MCF 10A (cell line): ENCODE data around the gene SMIM27. TPM values are rescaled to one million over a fixed set of nuclear protein-coding genes. Genes with fewer than 3 reads are reported as not detected.

Experiments
- BruUV-seq: library from RNA; stranded (reverse); fragments of 400-500 nt; replicated peaks from 2 replicates; lab custom pipeline; 2021; lab: Mats Ljungman, UMichigan
- CTCF ChIA-PET: fragments of 300-600 bp; sonication (Branson Sonifier 250); formaldehyde crosslinking; extraction: SDS; loops from one replicate; lab custom pipeline; 2021; ENCODE audit warnings: antibody characterized with exemption, inconsistent platforms; lab: Yijun Ruan, JAX
- POLR2A ChIA-PET: fragments of 300-600, 350-650 bp; sonication (Branson Sonifier 250); formaldehyde crosslinking; extraction: SDS; loops from one replicate; lab custom pipeline; 2020; ENCODE audit warnings: antibody characterized with exemption, inconsistent platforms; lab: Yijun Ruan, JAX
- DNase-seq: peaks from one replicate; pipeline ENCODE4 v3.0.0-alpha.2; 2018; ENCODE audit not compliant: unreplicated experiment
- H3K27ac Mint-ChIP-seq: one replicate; pipeline ENCODE4 v1.8.0; 2022; ENCODE audit warnings: mild to moderate bottlenecking, low read depth, mixed read lengths; ENCODE audit not compliant: unreplicated experiment
- H3K27me3 Mint-ChIP-seq: one replicate; pipeline ENCODE4 v1.8.0; 2022; ENCODE audit warnings: mixed read lengths; ENCODE audit not compliant: insufficient read depth, unreplicated experiment
- H3K36me3 Mint-ChIP-seq: one replicate; pipeline ENCODE4 v1.8.0; 2022; ENCODE audit warnings: mild to moderate bottlenecking, moderate library complexity, mixed read lengths; ENCODE audit not compliant: insufficient read depth, unreplicated experiment
- H3K4me1 Mint-ChIP-seq: one replicate; pipeline ENCODE4 v1.8.0; 2022; ENCODE audit warnings: mixed read lengths; ENCODE audit not compliant: insufficient read depth, unreplicated experiment
- H3K4me3 Mint-ChIP-seq: one replicate; pipeline ENCODE4 v1.8.0; 2022; ENCODE audit warnings: mild to moderate bottlenecking, moderate library complexity, mixed read lengths; ENCODE audit not compliant: unreplicated experiment
- H3K9me3 Mint-ChIP-seq: one replicate; pipeline ENCODE4 v1.8.0; 2022; ENCODE audit warnings: mixed read lengths; ENCODE audit not compliant: unreplicated experiment
- CTCF ChIP-seq: fragments of 200-600 bp; IDR thresholded peaks from one replicate; pipeline ENCODE4 v1.8.0; 2022; ENCODE audit warnings: antibody characterized with exemption, mild to moderate bottlenecking; ENCODE audit not compliant: unreplicated experiment
- intact Hi-C: fragments of 100-400 bp; cut with micrococcal nuclease; formaldehyde crosslinking; loops from 2 replicates; pipeline ENCODE4 v1.14.1; 2022
- total RNA-seq: library from RNA; stranded (reverse); gene quantifications from 2 replicates; pipeline ENCODE4 v1.2.3, GENCODE V29; 2022

SMIM27 gene
- total RNA-seq, 1 experiment from 2014 or later, result 7.8 TPM

DNA sequence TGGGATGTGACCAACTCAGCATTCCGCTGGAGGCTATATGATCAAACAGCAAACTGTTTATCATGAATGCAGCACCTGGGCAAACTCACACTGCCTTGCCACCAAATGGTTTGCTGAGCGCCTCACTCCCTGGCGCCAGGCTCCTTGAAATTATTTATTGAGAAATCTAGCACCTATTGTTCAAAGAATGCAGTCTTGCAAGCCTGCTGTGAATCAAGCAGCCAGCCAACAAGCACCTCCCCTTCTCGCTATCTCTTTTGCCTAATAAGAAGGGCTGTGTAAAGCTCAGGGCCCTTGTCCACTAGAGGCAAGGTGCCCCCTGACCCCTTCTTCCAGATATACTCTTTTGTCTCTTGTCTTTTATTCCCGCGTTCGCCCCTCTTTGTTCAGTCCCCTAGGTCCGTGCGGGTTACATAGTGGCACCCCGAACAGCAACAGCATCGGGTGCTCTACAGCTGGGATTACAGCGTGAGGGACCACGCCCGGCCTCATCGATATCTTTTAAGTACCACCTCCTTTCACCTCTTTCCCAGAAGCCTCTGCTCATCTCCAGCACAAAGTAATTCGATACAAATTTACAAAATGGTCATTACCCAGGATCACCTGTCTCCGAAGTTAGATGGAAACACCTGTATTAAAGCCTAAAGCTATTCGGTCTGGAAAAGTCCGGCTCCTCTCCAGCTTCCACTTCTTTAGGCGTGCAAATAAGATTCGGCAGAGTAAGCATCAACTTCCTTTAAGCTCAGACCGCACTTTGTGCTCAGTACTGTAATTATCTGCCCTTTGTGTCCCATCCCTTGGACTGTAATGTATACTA, 27.0 kb upstream of the SMIM27 start:
- H3K9me3 Mint-ChIP-seq, result no peaks in the 10 kb centered on the region
- peak overlapping the region; percentile 62 for H3K27ac Mint-ChIP-seq
- DNase-seq, result peak; percentile 57
- ChIA-PET CTCF (interaction anchor here (0.5 to 4.1 kb wide), 26 partner anchors 9 to 463 kb away, joined by 3 to 84 read pairs (median 4); partner anchors contain the start of genes ACO1, NDUFB6 and SMIM27), POLR2A (interaction anchor here (0.8 to 4.5 kb wide), 20 partner anchors 12 to 500 kb away, joined by 3 to 74 read pairs (median 4); partner anchors contain the start of genes ACO1, DNAJA1, NDUFB6 and SMIM27)
- no peaks in the 10 kb centered on the region for H3K27me3 Mint-ChIP-seq
- H3K36me3 Mint-ChIP-seq, result no peaks in the 10 kb centered on the region
- peak overlapping the region; percentile 82 for H3K4me3 Mint-ChIP-seq
- intact Hi-C loops, result no loop called here
- BruUV-seq, result no TSS peak
- no peak for TF ChIP-seq CTCF
- peaks cover 30% of the 10 kb centered on the region for H3K4me1 Mint-ChIP-seq

- no peak for DNase-seq
- H3K4me1 Mint-ChIP-seq, result peaks cover 30% of the 10 kb centered on the region
- ChIA-PET CTCF (interaction anchor here (0.5 to 4.1 kb wide), 30 partner anchors 8 to 463 kb away, joined by 3 to 84 read pairs (median 4); partner anchors contain the start of genes ACO1, NDUFB6 and SMIM27), POLR2A (interaction anchor here (0.6 to 4.5 kb wide), 26 partner anchors 10 to 1305 kb away, joined by 3 to 74 read pairs (median 4); partner anchors contain the start of genes ACO1, DNAJA1, NDUFB6 and SMIM27)
- H3K36me3 Mint-ChIP-seq, result no peaks in the 10 kb centered on the region
- peak overlapping the region; percentile 62 for H3K27ac Mint-ChIP-seq
- no peaks in the 10 kb centered on the region for H3K9me3 Mint-ChIP-seq
- H3K4me3 Mint-ChIP-seq, result peak overlapping the region; percentile 82
- TF ChIP-seq CTCF, result no peak
- intact Hi-C loops, result loop anchor here (1.0 kb wide), 4 partner anchors 25 to 146 kb away; no protein-coding TSS in a partner anchor
- BruUV-seq, result TSS peak; percentile 63
- H3K27me3 Mint-ChIP-seq, result no peaks in the 10 kb centered on the region
These were observed 26.5 kb upstream of the SMIM27 start for GRCh38 chr9:32525709-32526030.

- no peaks in the 10 kb centered on the region for H3K27me3 Mint-ChIP-seq
- CTCF ChIA-PET, result interaction anchor here (0.5 to 4.1 kb wide), 38 partner anchors 8 to 648 kb away, joined by 3 to 84 read pairs (median 4); partner anchors contain the start of genes ACO1, NDUFB6 and SMIM27
- no peaks in the 10 kb centered on the region for H3K9me3 Mint-ChIP-seq
- intact Hi-C loops, result loop anchor here (1.0 kb wide), 4 partner anchors 24 to 147 kb away; no protein-coding TSS in a partner anchor
- no TSS peak for BruUV-seq
- peaks cover 30% of the 10 kb centered on the region for H3K4me1 Mint-ChIP-seq
- H3K27ac Mint-ChIP-seq, result peak within 1 kb of the TSS; percentile 62
- peak; percentile 64 for TF ChIP-seq CTCF
- peak; percentile 96 for DNase-seq
- H3K36me3 Mint-ChIP-seq, result no peaks in the 10 kb centered on the region
- POLR2A ChIA-PET, result interaction anchor here (0.6 to 4.5 kb wide), 26 partner anchors 10 to 1305 kb away, joined by 3 to 74 read pairs (median 4); partner anchors contain the start of genes ACO1, NDUFB6, SMIM27 and TOPORS
- peak within 1 kb of the TSS; percentile 82 for H3K4me3 Mint-ChIP-seq
These were observed 26.0 kb upstream of the SMIM27 start, which contains the start of gene RIGI for GRCh38 chr9:32526041-32526706. Gene RIGI (minus strand): TSS chr9:32526196. CDS start chr9:32526166, 30 bp downstream.
